SJSA1 (cell line): ENCODE data around the gene EIF4A3. TPM values are rescaled to one million over a fixed set of nuclear protein-coding genes. Genes with fewer than 3 reads are reported as not detected.

Source experiments
- DNase-seq, 2 experiments: peaks; one replicate each; pipeline ENCODE4 v3.0.0-alpha.2; 2015 to 2020; ENCODE audit warnings: low spot score in 2 of 2, low read depth in 1 of 2
- H3K27ac ChIP-seq: fragments of 250-450 bp; sonication (Bioruptor Pico); 2 replicates; pipeline ENCODE4 v1.5.1; 2020; ENCODE audit warnings: mild to moderate bottlenecking, moderate library complexity
- H3K27me3 ChIP-seq: fragments of 250-450 bp; sonication (Bioruptor Pico); replicated peaks from 2 replicates; pipeline ENCODE4 v1.5.1; 2020; ENCODE audit warnings: mild to moderate bottlenecking, moderate library complexity
- H3K36me3 ChIP-seq: fragments of 250-450 bp; sonication (Bioruptor Pico); 2 replicates; pipeline ENCODE4 v1.5.1; 2020; ENCODE audit warnings: mild to moderate bottlenecking
- H3K4me1 ChIP-seq: fragments of 250-450 bp; sonication (Bioruptor Pico); replicated peaks from 2 replicates; pipeline ENCODE4 v1.6.1; 2021; ENCODE audit warnings: mild to moderate bottlenecking
- H3K4me3 ChIP-seq: fragments of 250-450 bp; sonication (Bioruptor Pico); 2 replicates; pipeline ENCODE4 v1.5.1; 2020; ENCODE audit warnings: mild to moderate bottlenecking
- H3K9me3 ChIP-seq: fragments of 250-450 bp; sonication (Bioruptor Pico); replicated peaks from 2 replicates; pipeline ENCODE4 v1.5.1; 2020; ENCODE audit warnings: mild to moderate bottlenecking
- total RNA-seq: library from RNA; depleted of rRNA; stranded (reverse); fragments of >200 nt; shearing (Covaris generic); gene quantifications from 2 replicates; pipeline ENCODE4 v1.2.3, GENCODE V29; 2014

The EIF4A3 gene
- total RNA-seq, 1 experiment from 2014 or later: 192 TPM

- Histone ChIP-seq H3K27ac (no peak overlapping the region), H3K4me1 (no peaks in the 10 kb centered on the region; the same call in 1 of the 2 replicates), H3K27me3 (no peaks in the 10 kb centered on the region), H3K36me3 (no peaks in the 10 kb centered on the region), H3K9me3 (no peaks in the 10 kb centered on the region), H3K4me3 (no peak overlapping the region)
- no peak for DNase-seq
Measured at GRCh38 chr17:80122026-80122575, 24.8 kb downstream of the EIF4A3 start.

GRCh38 chr17:80119839-80120238 is 27.1 kb downstream of the EIF4A3 start:
- Histone ChIP-seq H3K27me3 (no peaks in the 10 kb centered on the region), H3K36me3 (no peaks in the 10 kb centered on the region), H3K9me3 (no peaks in the 10 kb centered on the region), H3K4me1 (no peaks in the 10 kb centered on the region), H3K4me3 (no peak overlapping the region), H3K27ac (no peak overlapping the region)
- no peak for DNase-seq

DNA sequence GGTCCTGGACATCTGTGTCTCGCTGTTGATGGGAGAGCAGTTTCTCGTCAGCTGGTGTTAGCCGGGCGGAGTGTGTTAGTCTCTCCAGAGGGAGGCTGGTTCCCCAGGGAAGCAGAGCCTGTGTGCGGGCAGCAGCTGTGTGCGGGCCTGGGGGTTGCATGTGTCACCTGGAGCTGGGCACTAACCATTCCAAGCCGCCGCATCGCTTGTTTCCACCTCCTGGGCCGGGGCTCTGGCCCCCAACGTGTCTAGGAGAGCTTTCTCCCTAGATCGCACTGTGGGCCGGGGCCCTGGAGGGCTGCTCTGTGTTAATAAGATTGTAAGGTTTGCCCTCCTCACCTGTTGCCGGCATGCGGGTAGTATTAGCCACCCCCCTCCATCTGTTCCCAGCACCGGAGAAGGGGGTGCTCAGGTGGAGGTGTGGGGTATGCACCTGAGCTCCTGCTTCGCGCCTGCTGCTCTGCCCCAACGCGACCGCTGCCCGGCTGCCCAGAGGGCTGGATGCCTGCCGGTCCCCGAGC is 27.6 kb downstream of the EIF4A3 start:
- H3K27me3 ChIP-seq: no peaks in the 10 kb centered on the region
- H3K27ac ChIP-seq: no peak overlapping the region
- peak in 1 of 2 experiments; percentile 38 for DNase-seq
- H3K36me3 ChIP-seq: no peaks in the 10 kb centered on the region
- no peaks in the 10 kb centered on the region for H3K9me3 ChIP-seq
- no peak overlapping the region for H3K4me3 ChIP-seq
- H3K4me1 ChIP-seq: no peaks in the 10 kb centered on the region

GRCh38 chr17:80118601-80119270 is 28.2 kb downstream of the EIF4A3 start:
- H3K9me3 ChIP-seq: no peaks in the 10 kb centered on the region
- H3K4me3 ChIP-seq: no peak overlapping the region
- H3K27me3 ChIP-seq: no peaks in the 10 kb centered on the region
- no peak overlapping the region for H3K27ac ChIP-seq
- peak in 1 of 2 experiments; percentile 42 for DNase-seq
- H3K4me1 ChIP-seq: no peaks in the 10 kb centered on the region
- no peaks in the 10 kb centered on the region for H3K36me3 ChIP-seq

- Histone ChIP-seq H3K36me3 (no peaks in the 10 kb centered on the region), H3K4me1 (no peaks in the 10 kb centered on the region), H3K4me3 (no peak overlapping the region), H3K27me3 (no peaks in the 10 kb centered on the region), H3K27ac (no peak overlapping the region), H3K9me3 (no peaks in the 10 kb centered on the region)
- DNase-seq: peak in 1 of 2 experiments; percentile 46
Measured at GRCh38 chr17:80117491-80118401, 29.2 kb downstream of the EIF4A3 start.

GRCh38 chr17:80116921-80117380 is 30.0 kb downstream of the EIF4A3 start:
- H3K9me3 ChIP-seq: no peaks in the 10 kb centered on the region
- no peak overlapping the region for H3K4me3 ChIP-seq
- H3K27me3 ChIP-seq: no peaks in the 10 kb centered on the region
- DNase-seq: no peak
- no peaks in the 10 kb centered on the region for H3K4me1 ChIP-seq
- no peaks in the 10 kb centered on the region for H3K36me3 ChIP-seq
- H3K27ac ChIP-seq: no peak overlapping the region

GRCh38 chr17:80116276-80116920 is 30.5 kb downstream of the EIF4A3 start:
- no peak overlapping the region for H3K4me3 ChIP-seq
- H3K27me3 ChIP-seq: no peaks in the 10 kb centered on the region
- H3K9me3 ChIP-seq: no peaks in the 10 kb centered on the region
- no peak overlapping the region for H3K27ac ChIP-seq
- DNase-seq: peak in 1 of 2 experiments; percentile 42
- no peaks in the 10 kb centered on the region for H3K36me3 ChIP-seq
- no peaks in the 10 kb centered on the region for H3K4me1 ChIP-seq

GRCh38 chr17:80115159-80115558 is 31.8 kb downstream of the EIF4A3 start:
- H3K9me3 ChIP-seq: no peaks in the 10 kb centered on the region
- no peaks in the 10 kb centered on the region for H3K4me1 ChIP-seq
- no peaks in the 10 kb centered on the region for H3K36me3 ChIP-seq
- H3K27ac ChIP-seq: no peak overlapping the region
- DNase-seq: no peak
- no peaks in the 10 kb centered on the region for H3K27me3 ChIP-seq
- H3K4me3 ChIP-seq: no peak overlapping the region

DNA sequence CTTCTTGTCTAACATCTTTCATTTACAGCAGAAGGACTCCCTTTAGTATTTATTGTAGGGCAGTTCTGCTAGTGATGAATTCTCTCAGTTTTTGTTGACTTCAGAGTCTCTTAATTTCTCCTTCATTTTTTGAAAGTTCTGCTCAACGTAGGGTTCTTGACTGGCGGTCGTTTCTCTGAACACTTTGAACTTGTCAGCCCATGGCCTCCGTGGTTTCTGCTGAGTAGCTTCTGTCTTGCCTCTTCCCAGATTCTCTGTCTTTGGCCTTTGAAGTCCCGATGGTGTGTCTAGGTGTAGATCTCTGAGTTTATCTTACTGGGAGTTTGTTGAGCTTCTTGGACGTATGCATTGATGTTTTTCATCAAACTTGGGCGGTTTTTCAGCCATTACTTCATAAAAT is 32.2 kb downstream of the EIF4A3 start:
- no peak overlapping the region for H3K4me3 ChIP-seq
- H3K4me1 ChIP-seq: no peaks in the 10 kb centered on the region
- DNase-seq: no peak
- H3K27me3 ChIP-seq: no peaks in the 10 kb centered on the region
- no peaks in the 10 kb centered on the region for H3K9me3 ChIP-seq
- no peaks in the 10 kb centered on the region for H3K36me3 ChIP-seq
- H3K27ac ChIP-seq: no peak overlapping the region

DNA sequence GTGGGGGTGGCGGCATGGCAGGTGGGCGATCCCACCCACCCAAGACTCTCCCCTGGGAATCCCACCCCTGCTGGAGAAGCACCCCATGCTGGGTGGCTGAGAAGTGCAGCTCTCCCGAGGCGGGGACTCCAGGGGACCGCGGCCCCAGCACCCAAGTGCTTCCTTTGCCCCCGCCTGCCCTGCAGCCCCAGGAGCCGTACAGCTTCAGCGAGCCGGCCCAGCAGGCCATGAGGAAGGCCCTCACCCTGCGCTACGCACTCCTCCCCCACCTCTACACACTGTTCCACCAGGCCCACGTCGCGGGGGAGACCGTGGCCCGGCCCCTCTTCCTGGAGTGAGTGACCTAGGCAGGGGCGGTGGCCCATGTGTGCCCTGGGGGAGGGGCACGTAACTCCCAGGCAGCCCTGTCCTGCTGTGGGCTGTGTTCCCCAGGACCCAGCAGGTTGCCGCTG is 33.9 kb downstream of the EIF4A3 start:
- Histone ChIP-seq H3K9me3 (no peaks in the 10 kb centered on the region), H3K36me3 (no peaks in the 10 kb centered on the region; the same call in 1 of the 2 replicates), H3K4me3 (no peak overlapping the region), H3K4me1 (no peaks in the 10 kb centered on the region), H3K27me3 (no peaks in the 10 kb centered on the region), H3K27ac (no peak overlapping the region)
- no peak for DNase-seq

DNA sequence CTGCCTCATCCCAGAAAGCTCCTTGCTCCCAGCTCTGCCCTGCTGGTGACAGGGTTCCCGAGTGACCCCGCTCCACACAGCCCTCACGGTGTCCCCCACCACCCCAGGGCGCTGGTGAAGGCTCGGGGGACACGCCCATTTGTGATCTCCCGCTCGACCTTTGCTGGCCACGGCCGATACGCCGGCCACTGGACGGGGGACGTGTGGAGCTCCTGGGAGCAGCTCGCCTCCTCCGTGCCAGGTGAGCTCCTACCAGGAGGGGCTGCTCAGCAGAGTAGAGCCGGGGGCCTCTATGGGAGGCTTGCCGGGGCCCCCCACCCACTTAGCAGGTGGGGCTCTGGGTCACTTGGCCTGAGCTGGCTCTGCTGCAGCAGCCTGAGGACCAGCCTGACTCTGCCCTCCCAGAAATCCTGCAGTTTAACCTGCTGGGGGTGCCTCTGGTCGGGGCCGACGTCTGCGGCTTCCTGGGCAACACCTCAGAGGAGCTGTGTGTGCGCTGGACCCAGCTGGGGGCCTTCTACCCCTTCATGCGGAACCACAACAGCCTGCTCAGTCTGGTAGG is 34.4 kb downstream of the EIF4A3 start:
- Histone ChIP-seq H3K4me1 (no peaks in the 10 kb centered on the region), H3K4me3 (no peak overlapping the region), H3K9me3 (no peaks in the 10 kb centered on the region), H3K27me3 (no peaks in the 10 kb centered on the region), H3K36me3 (no peaks in the 10 kb centered on the region; the same call in 1 of the 2 replicates), H3K27ac (no peak overlapping the region)
- no peak for DNase-seq

DNA sequence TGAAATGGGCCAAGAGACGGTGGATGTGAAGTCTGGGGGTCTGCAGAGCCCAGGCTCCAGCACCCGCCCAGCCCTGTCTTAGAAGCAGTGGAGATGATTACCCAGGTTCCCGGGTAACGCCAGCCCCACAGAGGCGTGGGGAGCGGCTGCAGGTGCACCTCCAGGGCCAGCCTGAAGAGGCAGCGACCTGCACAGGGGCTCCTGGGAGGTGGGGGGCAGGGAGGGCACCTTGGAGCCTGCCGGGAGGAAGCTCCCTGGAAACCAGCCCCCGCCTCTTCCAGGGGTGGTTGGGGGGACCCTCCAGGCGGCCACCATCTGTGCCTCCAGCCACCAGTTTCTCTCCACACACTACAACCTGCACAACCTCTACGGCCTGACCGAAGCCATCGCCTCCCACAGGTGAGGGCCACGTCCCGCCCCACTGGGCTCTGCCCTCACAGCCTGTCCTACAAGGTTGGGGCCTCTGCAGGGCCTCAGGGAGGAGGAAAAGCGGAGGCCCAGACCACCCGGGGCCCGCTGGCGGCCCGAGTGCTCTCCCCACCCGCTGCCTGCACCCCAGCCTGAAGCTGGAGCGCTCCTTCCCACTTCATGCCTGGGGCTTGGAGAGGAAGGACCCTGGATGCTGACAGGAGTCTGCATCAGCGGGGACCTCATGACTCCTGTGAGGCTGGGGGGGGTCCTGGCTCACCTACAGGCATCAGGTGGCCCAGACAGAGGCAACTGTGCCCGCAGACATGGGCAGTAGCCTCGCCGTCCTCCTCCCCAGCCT is 35.0 kb downstream of the EIF4A3 start:
- Histone ChIP-seq H3K36me3 (no peaks in the 10 kb centered on the region; the same call in 1 of the 2 replicates), H3K4me3 (no peak overlapping the region), H3K27ac (no peak overlapping the region), H3K4me1 (no peaks in the 10 kb centered on the region), H3K27me3 (no peaks in the 10 kb centered on the region), H3K9me3 (no peaks in the 10 kb centered on the region)
- DNase-seq: peak in 1 of 2 experiments; percentile 46
